ENCODE measurements around the gene PNPLA7. TPM values are rescaled to one million over a fixed set of nuclear protein-coding genes. Genes with fewer than 3 reads are reported as not detected.

The PNPLA7 gene
- total RNA-seq, 4 donors from 2014 or later: 12.2 to 97.0 (median 33.3) TPM

- no peak for TF ChIP-seq POLR2A (IDR thresholded peaks at IDR 0.05)
- TF ChIP-seq EP300 (IDR thresholded peaks at IDR 0.05): no peak
- TF ChIP-seq CTCF (IDR thresholded peaks at IDR 0.05): no peak
- DNase-seq (ENCODE audit: low spot score in 2 of 2): no peak
- 95% methylated on average over 34 of the region's 36 CpGs for WGBS
- H3K27ac ChIP-seq: no peak overlapping the region
- peaks cover 41% of the 10 kb centered on the region for H3K36me3 ChIP-seq
- H3K9me3 ChIP-seq: no peaks in the 10 kb centered on the region
- H3K27me3 ChIP-seq: no peaks in the 10 kb centered on the region
- H3K4me1 ChIP-seq: no peaks in the 10 kb centered on the region
- H3K4me3 ChIP-seq: no peak overlapping the region
These were observed 50.1 kb downstream of the PNPLA7 start for GRCh38 chr9:137499858-137500661.

GRCh38 chr9:137499416-137499815, 50.8 kb downstream of the PNPLA7 start:
- Histone ChIP-seq H3K4me1 (no peaks in the 10 kb centered on the region), H3K27ac (no peak overlapping the region), H3K27me3 (no peaks in the 10 kb centered on the region), H3K36me3 (peaks cover 41% of the 10 kb centered on the region), H3K9me3 (no peaks in the 10 kb centered on the region), H3K4me3 (no peak overlapping the region)
- 92% methylated on average over 2 of the region's 16 CpGs for WGBS
- TF ChIP-seq EP300 (IDR thresholded peaks at IDR 0.05) (no peak), CTCF (IDR thresholded peaks at IDR 0.05) (no peak), POLR2A (IDR thresholded peaks at IDR 0.05) (no peak), POLR2AphosphoS5 (IDR thresholded peaks at IDR 0.05) (no peak)
- no peak for DNase-seq (ENCODE audit: low spot score in 2 of 2)

GRCh38 chr9:137498720-137499150, 51.5 kb downstream of the PNPLA7 start:
- Histone ChIP-seq H3K4me3 (no peak overlapping the region), H3K9me3 (no peaks in the 10 kb centered on the region), H3K36me3 (peaks cover 41% of the 10 kb centered on the region), H3K27me3 (no peaks in the 10 kb centered on the region), H3K27ac (no peak overlapping the region), H3K4me1 (no peaks in the 10 kb centered on the region)
- 83% methylated on average over 16 of the region's 16 CpGs for WGBS
- no peak for TF ChIP-seq POLR2AphosphoS5 (IDR thresholded peaks at IDR 0.05)
- no peak for TF ChIP-seq POLR2A (IDR thresholded peaks at IDR 0.05)
- TF ChIP-seq CTCF (IDR thresholded peaks at IDR 0.05): no peak
- TF ChIP-seq EP300 (IDR thresholded peaks at IDR 0.05): no peak
- no peak for DNase-seq (ENCODE audit: low spot score in 2 of 2)

GRCh38 chr9:137497921-137498719, 52.1 kb downstream of the PNPLA7 start:
- WGBS: 84% methylated on average over 33 of the region's 36 CpGs
- no peak for TF ChIP-seq POLR2AphosphoS5 (IDR thresholded peaks at IDR 0.05)

GRCh38 chr9:137496601-137497375, 53.4 kb downstream of the PNPLA7 start:
- Histone ChIP-seq H3K4me1 (no peaks in the 10 kb centered on the region), H3K27ac (no peak overlapping the region), H3K27me3 (no peaks in the 10 kb centered on the region), H3K36me3 (peaks cover 43% of the 10 kb centered on the region), H3K9me3 (no peaks in the 10 kb centered on the region), H3K4me3 (no peak overlapping the region)
- DNase-seq (ENCODE audit: low spot score in 2 of 2): no peak
- 92% methylated on average over 25 of the region's 27 CpGs for WGBS
- TF ChIP-seq POLR2A (IDR thresholded peaks at IDR 0.05) (no peak), EP300 (IDR thresholded peaks at IDR 0.05) (no peak), POLR2AphosphoS5 (IDR thresholded peaks at IDR 0.05) (no peak), CTCF (IDR thresholded peaks at IDR 0.05) (no peak)

More at GRCh38 chr9:137497921-137498719, 52.1 kb downstream of the PNPLA7 start:
- no peaks in the 10 kb centered on the region for H3K4me1 ChIP-seq
- no peak overlapping the region for H3K27ac ChIP-seq
- DNase-seq (ENCODE audit: low spot score in 2 of 2): no peak
- no peak overlapping the region for H3K4me3 ChIP-seq
- H3K36me3 ChIP-seq: peaks cover 41% of the 10 kb centered on the region
- H3K27me3 ChIP-seq: no peaks in the 10 kb centered on the region
- no peaks in the 10 kb centered on the region for H3K9me3 ChIP-seq

Data from suprapubic skin (tissue), 4 donors.